GM19240 (cell line): Measurements from ENCODE around the gene TRAPPC4.
A peak's percentile ranks its signal among the peaks of the same experiment; 100 is the strongest.
"Not testable (repeated sequence)": the region's sequence is repeated elsewhere in the genome, so short reads cannot be mapped to it uniquely, and the experiment has no call there.

Experiments
- DNase-seq: peaks from one replicate; pipeline ENCODE4 v3.0.0; 2011; ENCODE audit warnings: low spot score; ENCODE audit not compliant: insufficient read length

The TRAPPC4 gene, protein sequence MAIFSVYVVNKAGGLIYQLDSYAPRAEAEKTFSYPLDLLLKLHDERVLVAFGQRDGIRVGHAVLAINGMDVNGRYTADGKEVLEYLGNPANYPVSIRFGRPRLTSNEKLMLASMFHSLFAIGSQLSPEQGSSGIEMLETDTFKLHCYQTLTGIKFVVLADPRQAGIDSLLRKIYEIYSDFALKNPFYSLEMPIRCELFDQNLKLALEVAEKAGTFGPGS

DNA sequence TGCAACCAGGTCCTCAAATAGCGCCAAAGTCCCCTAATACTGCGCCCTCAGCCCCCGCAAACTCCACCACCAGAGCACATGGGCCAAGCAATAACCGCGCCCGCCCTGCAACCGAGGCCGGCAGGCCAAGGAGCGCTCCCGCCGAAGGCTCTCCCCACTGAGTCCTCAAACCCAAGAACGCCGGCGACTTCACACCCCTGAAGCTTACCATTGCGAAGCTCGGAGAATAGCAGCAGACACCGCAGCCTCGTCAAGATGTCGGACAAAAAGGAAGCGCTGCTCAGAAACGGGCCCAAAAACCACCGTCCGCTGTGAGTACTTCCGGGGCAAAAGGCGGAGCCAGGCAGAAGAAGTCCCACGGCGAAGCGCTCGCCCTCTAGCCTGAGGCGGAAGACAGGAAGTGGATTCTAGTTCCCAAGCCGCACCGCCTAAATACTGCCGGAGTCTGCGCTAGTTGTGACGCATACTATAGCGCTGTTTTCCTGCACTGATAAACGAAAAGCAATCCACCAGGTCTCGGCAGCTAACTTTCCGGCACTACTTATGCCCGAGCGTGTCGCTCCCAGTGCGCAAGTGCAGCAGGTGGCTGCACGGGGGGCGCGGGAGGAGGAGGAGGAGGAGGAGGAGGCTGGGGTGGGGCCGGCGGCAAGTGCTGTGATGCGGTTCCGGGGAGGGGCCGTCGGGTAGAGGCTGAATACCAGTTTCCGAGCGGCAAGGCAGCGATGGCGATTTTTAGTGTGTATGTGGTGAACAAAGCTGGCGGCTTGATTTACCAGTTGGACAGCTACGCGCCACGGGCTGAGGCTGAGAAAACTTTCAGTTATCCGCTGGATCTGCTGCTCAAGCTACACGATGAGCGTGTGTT lies at the start of gene TRAPPC4, which contains the start of gene RPS25:
Gene TRAPPC4, plus strand, starts transcription at position 693 of the 865 bp plus-strand sequence. Its CDS starts 30 bp downstream, at position 723.
Gene RPS25, minus strand, starts transcription at position 270 of the 865 bp plus-strand sequence. Its CDS starts 59 bp downstream, at position 211.
- peak; percentile 79 for DNase-seq

DNA sequence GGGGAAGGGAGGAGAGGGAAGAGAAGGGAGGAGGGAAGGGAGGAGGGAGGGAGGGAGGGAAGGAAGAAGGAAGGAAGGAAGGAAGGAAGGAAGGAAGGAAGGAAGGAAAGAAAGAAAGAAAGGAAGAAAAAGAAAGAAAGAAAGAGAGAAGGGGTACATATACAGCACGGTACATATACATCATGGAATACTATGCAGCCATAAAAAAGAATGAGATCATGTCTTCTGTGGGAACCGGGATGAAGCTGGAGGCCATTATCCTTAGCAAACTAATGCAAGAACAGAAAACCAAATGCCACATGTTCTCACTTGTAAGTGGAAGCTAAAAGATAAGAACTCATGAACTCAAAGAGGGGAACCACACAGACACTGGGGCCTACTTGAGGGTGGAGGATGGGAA lies 49.1 kb upstream of the TRAPPC4 start:
- DNase-seq: not testable (repeated sequence)

DNA sequence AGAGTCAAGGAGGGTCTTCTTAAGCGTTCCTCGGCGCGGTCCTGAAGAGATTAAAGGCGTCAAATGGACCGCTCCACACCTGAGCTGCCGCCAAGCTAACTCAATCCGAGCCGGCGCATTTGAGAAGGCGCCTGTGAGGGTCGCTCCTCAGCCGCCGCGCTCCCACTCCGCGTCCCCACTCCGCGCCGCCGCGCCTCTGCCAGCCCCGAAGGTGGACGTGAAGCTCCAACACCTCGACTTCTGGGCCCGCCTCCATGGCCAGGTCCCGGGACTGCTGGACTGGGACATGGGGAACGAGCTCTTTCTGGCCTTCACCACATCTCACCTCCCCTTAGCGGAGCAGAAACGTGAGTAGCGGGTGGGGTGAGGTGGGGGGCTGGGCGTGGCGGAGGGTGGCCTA lies 46.9 kb upstream of the TRAPPC4 start, which contains the start of gene FOXR1:
Gene FOXR1, plus strand, starts transcription at position 116 of the 400 bp plus-strand sequence. Its CDS starts 171 bp downstream, at position 287.
- no peak for DNase-seq

- no peak for DNase-seq
Observed at GRCh38 chr11:118973985-118974384, 44.6 kb upstream of the TRAPPC4 start.

DNA sequence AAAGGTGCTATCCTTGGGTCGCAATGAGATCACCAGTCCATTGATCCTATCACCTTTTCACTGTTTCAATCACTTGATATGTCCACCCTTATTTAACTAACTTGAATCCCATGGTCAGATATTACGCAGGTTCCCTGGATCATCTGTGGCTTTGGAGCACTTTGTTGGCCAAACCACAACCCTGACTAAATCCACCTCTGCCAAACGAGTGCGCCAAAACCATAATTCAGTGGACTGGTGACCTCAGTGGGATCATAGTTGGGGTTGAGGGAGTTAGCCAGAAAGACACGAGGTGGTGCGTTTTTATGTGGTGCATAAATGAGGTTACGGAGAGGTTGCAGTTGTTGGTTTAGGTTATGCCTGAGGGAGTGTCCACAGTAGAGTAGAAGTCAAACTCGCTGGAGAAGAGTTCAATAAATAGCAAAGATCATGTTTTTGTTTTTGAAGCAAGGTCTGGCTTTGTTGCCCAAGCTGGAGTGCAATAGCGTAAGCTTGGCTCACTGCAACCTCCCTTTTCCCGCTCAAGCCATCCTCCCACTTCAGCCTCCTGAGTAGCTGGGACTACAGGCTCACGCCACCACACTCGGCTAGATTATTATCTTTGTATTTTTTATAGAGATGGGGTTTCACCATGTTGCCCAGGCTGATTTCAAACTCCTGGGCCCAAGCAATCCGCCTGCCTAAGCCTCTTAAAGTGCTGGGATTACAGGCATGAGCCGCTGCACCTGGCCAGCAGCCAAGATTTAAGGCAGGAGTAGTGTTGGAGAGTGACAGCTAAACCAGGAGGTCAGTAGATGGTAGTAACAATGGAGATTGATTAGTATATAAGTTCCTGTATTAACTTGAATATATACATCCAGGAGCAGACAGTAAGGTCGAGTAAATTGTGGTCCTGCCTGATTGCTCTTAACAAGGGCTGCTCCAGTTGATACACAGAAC lies 42.5 kb upstream of the TRAPPC4 start:
- DNase-seq: no peak

DNA sequence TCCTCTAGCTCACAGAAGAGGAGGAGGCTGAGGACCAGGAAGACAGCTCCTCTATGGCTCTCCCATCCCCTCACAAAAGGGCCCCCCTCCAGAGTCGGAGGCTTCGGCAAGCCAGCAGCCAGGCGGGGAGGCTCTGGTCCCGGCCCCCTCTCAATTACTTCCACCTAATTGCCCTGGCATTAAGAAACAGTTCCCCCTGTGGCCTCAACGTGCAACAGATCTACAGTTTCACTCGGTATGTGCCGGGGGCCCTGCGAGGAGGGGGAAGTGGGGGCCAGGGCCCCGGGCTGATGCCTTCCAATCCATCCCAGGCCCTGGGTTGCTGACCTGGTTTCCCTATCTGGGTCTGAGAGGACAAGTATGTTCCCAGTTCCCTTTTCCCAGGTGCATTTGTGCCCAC lies 39.1 kb upstream of the TRAPPC4 start:
- no peak for DNase-seq

- no peak for DNase-seq
Observed at GRCh38 chr11:118980191-118980881, 38.2 kb upstream of the TRAPPC4 start.

DNA sequence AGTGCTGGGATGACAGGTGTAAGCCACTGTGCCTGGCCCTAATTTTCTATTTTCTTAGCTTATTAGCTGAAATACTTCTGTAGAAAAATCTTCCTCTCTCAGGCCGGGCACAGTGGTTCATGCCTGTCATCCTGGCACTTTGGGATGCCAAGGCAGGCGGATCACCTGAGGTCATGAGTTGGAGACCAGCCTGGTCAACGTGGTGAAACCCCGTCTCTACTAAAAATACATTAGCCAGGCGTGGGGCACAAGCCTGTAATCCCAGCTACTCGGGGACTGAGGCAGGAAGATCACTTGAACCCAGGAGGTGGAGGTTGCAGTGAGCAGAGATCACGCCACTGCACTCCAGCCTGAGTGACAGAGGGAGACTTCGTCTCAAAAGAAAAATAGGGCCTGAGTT lies 34.2 kb upstream of the TRAPPC4 start:
- DNase-seq: not testable (repeated sequence)

- no peak for DNase-seq
Observed at GRCh38 chr11:118984825-118985224, 33.7 kb upstream of the TRAPPC4 start.

DNA sequence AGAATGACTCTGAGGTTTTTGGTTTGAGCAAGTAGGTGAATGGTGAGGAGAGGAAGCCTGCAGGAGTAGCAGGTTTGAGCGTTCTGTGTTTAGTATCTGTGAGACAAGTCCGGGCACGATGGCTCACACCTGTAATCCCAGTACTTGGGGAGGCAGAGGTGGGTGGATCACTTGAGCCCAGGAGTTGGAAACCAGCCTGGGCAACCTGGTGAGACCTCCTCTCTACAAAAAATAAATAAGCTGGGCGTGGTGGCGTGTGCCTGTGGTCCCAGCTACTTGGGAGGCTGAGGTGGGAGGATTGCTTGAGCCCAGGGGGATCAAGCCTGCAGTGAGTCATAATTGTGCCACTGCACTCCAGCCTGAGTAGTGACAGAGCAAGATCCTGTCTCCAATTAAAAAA lies 30.3 kb upstream of the TRAPPC4 start:
- DNase-seq: no peak

DNA sequence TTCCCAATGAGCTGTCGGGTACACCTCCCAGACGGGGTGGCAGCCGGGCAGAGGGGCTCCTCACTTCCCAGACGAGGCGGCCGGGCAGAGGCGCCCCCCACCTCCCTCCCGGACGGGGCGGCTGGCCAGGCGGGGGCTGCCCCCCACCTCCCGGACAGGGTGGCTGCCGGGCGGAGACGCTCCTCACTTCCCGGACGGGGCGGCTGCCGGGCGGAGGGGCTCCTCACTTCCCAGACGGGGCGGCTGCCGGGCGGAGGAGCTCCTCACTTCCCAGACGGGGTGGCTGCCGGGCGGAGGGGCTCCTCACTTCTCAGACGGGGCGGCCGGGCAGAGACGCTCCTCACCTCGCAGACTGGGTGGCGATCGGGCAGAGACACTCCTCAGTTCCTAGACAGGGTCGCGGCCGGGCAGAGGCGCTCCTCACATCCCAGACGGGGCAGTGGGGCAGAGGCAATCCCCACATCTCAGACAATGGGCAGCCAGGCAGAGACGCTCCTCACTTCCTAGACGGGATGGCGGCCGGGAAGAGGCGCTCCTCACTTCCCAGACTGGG lies 27.0 kb upstream of the TRAPPC4 start:
- not testable (repeated sequence) for DNase-seq

DNA sequence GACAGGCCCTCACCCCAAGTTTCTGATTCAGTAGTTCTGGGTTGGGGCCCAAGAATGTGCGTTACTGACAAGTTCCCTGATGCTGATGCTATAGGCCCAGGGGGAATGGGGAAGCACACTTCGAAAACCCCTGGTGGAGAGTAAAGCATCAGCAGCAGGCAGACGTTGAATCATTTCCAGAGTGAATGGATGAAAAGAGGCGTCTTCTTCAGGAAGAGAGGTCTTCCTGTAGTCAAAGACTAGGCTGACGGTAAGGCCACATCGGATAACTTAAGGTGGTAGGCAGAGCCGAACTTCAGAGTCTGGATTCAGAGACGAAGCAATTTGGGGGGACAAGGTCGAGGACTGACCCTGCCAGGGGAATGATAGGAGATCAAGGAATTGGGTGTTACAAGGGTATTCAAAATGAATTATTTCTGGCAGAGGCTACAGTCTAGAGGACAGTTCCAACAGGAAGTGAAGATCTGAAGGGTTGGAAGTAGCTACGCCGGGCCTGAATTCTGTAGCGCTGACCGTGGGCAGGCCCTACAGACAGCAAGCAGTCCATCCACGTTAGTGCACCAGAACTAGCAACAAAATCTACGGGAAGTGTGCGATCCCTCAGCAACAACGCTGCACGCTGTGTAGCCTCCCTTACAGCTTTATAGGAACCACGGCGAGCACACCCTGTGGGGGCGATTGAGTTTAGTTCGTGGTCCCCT lies 21.5 kb upstream of the TRAPPC4 start:
- DNase-seq: peak; percentile 70

DNA sequence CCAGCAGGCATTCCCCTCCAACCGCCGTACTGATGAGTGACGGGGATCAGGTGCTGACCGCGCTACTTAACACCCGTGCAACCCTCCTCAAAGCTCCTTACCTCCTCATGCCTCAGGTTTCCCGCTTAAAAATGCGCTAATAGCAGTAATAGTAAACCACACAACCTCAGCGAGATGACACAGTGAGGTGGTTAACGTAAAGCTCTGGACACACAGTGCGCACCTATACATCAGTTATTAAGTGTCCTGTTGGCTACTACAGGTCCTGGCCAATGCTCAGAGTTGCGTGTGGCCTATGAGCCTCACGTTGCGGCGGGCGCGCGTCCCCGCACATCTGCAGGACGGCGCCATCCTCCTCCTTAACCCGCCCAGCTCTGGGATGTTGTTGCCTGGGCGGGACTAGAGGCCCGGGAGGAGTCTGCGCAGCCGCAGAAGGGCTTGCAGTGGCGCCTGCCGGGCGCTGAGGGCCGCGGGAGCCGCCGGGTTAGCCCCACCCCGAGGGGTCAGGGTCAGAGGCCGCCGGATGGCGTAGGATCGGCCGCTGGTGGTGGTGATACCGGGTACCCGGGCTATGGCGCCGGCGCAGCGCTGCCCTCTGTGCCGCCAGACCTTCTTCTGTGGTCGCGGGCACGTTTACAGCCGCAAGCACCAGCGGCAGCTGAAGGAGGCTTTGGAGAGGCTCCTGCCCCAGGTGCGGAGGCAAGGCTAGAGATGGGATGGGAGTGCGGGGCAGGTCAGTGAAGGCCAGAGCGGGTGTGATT lies 20.8 kb upstream of the TRAPPC4 start, which contains the start of gene CENATAC:
Gene CENATAC, plus strand, starts transcription at position 512 of the 761 bp plus-strand sequence. Its CDS starts 60 bp downstream, at position 572.
- peak; percentile 98 for DNase-seq

DNA sequence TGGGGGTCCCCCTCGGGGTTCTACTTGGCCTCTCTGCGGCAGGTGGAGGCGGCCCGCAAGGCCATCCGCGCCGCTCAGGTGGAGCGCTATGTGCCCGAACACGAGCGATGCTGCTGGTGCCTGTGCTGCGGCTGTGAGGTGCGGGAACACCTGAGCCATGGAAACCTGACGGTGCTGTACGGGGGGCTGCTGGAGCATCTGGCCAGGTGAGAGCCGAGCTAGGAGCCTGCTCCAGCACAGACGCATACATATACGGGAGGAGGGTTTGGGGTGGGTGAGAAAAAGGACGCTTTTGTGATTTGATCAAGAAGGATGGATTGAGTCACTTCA lies 20.2 kb upstream of the TRAPPC4 start:
- no peak for DNase-seq

DNA sequence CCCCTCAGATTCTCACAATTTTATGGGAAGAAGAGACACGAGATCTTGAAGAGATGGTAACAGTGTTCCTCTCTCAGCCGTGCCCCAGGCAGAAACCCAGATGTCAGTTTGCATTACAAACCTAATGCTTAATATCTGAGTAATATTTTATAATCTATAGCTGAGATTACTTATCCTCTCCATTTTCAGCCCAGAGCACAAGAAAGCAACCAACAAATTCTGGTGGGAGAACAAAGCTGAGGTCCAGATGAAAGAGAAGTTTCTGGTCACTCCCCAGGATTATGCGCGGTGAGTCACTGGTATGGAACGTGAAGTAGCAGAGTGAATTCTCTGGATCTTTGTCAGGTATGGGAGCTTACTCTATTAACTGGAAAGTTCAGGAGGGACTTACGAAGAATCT lies 19.7 kb upstream of the TRAPPC4 start:
- no peak for DNase-seq

DNA sequence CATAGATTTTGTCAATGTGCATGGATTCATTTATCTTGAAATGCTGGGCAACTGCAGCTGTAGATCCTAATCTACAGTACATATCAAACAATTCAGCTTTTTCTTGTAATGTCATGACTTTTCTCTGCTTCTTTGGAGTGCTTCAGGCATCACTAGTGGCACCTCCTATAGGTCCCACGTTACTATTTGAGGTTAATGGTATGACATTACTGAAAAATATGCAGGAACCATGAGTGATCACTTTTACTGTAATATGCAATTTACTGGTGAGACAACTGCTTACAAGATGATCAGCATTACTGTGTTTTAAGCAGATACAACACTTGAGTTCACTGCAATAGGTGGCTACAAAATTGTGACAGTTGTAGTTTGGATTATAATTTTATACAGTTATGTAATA lies 17.7 kb upstream of the TRAPPC4 start:
- DNase-seq: no peak

DNA sequence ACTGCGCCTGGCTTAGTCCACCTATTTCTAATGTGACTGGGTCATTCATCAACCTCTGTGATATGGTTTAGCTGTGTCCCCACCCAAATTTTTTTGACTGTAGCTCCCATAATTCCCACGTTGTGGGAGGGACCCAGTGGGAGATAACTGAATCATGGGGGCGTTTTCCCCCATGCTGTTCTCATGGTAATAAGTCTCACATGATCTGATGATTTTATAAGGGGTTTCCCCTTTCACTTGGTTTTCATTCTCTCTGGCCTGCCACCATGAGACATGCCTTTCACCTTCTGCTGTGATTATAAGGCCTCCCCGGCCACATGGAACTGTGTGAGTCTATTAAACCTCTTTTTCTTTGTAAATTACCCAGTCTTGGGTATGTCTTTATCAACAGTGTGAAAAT lies 11.9 kb upstream of the TRAPPC4 start:
- DNase-seq: no peak

DNA sequence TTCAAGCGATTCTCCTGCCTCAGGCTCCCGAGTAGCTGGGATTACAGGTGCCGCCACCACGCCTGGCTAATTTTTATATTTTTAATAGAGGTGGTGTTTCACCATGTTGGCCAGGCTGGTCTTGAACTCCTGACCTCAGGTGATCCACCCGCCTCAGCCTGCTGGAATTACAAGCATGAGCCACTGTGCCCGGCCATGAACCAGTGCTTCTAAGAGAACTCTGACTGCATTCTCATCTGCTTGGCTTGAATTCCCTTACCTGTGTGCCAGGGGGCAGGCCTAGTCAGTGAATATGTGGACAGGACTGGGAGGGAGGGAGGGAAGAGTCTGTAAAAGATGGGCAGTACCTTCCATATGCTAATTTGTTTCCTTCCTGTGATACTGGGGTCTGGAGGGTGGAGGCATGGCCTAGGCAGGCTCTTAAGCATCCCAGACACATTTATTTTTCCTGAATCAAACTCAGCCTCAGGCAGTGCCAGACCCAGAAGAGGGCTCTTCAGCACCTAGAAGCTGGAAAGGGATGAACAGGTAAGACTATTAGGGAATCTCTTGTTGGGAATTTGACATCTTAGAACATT lies 7.0 kb upstream of the TRAPPC4 start:
- DNase-seq: no peak
